T-helper 22 cell (primary cell): ENCODE data around the gene ITPR3.

Experiments
- DNase-seq: peaks from one replicate; pipeline ENCODE4 v3.0.0-alpha.2; 2020; ENCODE audit warnings: low read depth

The ITPR3 gene

DNA sequence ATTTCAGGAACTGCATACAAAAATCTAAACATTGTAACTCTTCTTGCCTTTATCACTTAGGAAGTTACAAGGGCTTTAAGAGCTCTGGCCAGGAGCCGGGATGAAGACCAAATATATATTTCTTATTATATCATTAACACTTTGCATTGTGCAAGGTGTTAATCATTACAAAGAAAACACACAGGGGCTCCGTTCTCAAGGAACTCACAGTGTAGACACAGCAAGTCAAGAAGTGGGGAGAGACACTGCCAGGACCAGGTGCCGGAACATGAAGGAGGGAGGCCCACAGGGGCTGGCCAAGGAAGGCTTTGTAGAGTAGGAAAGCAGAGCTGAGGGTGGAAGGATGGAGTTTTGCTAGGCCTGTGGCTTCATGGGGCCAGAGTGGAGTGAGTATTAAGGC is 17.4 kb downstream of the ITPR3 start:
- no peak for DNase-seq

DNA sequence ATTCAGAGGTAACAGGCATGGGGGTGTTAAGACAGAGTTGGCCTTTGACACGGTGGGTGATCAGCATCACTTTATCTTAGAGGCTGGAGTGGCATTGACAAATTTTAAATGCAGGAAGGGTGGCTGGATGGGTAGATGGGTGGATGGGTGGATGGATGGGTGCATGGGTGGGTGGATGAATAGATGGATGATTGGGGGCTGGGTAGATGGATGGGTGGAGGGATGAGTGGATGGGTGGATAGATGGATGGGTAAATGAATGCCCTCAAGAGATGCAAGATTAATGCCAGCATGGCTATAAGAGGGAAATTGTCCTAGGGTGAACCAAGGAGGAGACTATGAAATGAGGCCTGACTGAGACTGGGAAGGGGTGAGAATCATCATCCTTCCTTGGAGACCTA is 18.4 kb downstream of the ITPR3 start:
- no peak for DNase-seq

DNA sequence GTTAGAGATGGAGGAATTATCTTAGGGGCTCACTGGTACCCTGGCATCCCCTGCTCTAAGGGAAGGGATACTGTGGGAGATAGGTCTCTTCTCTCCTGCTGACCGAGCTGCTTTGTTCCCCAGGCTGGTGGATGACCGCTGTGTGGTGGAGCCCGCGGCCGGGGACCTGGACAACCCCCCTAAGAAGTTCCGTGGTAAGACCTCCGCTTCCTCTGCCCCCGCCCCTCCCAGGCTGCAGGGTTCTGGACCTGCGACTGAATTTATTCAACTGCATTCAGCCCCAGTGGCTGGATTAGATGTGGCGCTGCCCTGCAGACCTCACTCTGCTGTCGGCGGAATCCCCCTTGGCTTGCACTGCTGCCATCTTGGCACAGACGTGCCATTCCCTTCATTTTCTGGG is 19.2 kb downstream of the ITPR3 start:
- DNase-seq, result no peak

DNA sequence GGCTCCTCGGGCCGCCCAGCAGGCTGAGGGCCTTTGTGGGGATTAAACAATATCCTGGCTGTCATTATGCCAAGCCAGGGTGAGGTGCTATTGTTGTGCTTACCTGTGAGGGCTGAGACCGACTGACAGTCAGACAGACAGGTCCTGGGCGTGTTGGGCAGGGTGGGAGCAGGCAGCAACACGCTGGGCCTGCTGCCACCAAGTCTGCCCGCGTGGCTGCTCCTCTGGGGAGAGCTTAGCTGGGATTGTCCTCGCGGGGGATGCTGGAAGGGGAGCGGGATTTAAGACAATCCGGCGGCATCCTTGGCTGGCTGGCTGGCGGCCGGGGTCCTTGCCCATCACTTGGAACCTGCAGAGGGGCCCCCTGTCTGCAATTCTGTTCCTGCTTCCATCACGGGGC is 20.0 kb downstream of the ITPR3 start:
- DNase-seq, result no peak

GRCh38 chr6:33641602-33642001 is 20.5 kb downstream of the ITPR3 start:
- no peak for DNase-seq

DNA sequence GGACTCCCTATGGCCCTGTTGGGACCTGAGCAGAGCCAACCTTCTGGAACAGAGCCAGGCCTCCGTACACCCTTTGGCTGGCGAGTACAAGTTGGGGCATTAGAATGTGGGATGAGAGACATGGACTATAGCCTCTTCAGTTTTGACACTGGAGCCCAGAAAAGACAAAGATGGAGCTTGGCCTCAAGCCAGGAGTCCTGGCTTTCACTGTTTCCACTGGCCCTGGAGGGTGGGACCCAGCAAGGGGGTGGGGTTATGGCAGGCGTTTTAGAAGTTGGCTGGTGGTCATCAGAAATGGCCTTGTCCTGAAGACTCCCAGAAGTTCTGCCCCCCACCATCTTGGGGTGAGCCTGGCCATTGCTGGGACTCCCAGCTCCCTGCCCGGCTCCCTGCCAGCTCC is 21.8 kb downstream of the ITPR3 start:
- no peak for DNase-seq

DNA sequence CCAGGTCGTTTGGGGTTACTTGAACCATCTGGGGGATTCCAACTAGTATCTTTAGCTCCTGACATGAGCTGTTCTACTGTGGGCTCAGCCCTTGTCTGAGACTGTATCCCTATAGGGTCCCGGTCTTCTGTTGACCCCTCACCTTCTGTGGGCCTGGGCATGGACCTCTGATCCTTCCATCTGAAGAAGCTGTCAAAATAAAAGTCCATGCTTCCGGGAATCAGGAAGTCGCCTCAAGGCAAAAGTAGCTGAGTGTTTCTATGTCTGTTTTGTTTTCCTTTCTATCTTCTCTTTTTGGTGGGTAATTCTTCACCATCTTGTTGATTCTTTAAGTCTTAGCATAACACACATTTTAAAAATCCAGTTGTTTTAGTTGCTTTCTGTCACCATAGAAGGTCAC is 30.3 kb downstream of the ITPR3 start:
- no peak for DNase-seq

DNA sequence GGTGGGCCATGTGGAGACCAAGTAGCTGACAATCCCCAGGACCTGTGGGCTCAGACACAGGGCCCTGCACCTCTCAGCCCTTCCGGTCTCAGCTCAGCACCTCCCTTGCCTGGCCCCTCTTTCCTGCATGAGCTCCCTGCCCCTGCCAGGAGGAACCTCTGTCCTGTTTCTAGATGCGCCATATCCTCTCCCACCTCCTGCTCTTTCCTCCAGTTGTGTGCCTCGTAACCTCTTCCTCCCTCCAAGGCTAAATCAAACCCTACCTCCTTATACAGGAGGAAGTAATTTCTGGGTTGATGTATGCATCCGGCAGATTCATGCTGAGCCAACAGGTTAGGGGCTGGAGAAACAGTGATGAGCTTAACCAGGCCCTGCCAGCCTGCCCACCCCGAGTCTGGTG is 30.9 kb downstream of the ITPR3 start:
- no peak for DNase-seq

- DNase-seq, result no peak
Measured at GRCh38 chr6:33654831-33655554, 33.9 kb downstream of the ITPR3 start.

- no peak for DNase-seq
Measured at GRCh38 chr6:33656844-33657243, 35.7 kb downstream of the ITPR3 start.

- no peak for DNase-seq
Measured at GRCh38 chr6:33658982-33659689, 38.0 kb downstream of the ITPR3 start.

GRCh38 chr6:33659986-33660385 is 38.9 kb downstream of the ITPR3 start:
- no peak for DNase-seq

DNA sequence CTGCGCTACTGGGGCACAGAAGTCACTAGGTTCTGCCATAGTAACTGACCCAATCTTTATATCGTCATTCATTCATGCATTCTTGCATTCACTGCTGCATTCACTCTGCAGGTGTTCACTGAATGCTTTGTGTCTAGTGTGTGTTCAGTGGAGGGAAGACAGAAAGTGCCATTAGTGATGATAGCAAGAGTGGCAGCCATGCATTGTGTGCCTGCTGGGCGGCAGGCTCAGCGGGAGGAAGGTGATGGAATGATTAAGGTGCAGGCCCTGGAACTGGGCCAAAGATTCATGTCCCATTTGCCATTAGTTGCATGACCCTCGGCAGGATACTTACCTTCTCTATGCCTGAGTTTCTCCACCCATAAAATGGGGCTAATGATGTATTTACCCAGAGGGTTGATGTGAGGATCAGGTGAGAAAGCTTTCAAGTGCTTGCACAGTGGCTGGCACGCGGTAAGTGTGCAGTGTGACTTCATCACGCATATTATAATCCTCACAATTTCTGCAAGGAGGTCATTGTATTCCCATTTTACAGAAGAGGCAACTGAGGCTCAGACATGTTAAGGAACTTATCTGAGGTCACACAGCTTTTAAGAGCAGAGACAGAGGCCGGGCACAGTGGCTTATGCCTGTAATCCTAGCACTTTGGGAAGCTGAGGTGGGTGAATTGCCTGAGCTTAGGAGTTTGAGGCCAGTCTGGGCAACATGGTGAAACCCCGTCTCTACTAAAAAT is 40.1 kb downstream of the ITPR3 start:
- no peak for DNase-seq

DNA sequence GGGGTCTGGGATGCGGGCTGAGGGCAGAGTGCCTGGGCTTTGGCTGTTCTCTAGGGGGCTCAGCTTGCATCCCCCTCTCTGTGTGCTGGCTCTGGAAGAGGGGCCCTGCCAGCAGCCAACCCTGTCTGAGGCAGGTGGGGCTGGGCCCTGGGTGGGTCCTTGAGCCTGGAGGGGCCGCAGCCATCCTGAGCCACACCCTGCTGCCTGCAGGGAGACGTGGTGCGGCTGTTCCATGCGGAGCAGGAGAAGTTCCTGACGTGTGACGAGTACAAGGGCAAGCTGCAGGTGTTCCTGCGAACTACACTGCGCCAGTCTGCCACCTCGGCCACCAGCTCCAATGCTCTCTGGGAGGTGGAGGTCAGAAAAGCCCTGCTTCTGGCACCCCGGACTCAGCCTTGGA is 41.2 kb downstream of the ITPR3 start:
- DNase-seq, result no peak

GRCh38 chr6:33663028-33663427 is 41.9 kb downstream of the ITPR3 start:
- DNase-seq, result no peak

GRCh38 chr6:33663727-33664449 is 42.8 kb downstream of the ITPR3 start:
- DNase-seq, result no peak

DNA sequence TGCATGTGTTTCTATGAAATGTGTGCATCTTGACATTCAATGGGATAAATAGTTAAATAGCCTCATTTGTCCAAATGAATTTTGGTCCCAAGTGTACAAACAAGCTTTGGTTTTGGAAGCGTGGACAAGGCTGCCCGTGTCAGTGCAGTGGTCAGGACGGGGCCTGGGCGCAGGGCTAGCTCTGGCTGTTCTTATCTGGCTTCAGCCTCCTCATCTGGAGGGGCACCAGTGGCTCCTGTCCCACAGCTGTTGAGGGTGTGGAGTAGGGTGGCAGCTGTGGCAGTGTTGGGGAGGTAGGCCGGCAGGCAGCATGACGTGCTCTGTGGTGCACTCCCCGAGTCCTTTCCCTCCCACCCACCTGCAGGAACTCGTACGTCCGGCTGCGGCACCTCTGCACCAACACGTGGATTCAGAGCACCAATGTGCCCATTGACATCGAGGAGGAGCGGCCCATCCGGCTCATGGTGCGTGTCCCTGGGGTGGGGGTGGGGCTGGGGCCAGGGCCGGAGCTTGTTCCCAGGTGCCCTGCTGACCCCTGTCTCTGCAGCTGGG is 43.5 kb downstream of the ITPR3 start:
- DNase-seq, result no peak

DNA sequence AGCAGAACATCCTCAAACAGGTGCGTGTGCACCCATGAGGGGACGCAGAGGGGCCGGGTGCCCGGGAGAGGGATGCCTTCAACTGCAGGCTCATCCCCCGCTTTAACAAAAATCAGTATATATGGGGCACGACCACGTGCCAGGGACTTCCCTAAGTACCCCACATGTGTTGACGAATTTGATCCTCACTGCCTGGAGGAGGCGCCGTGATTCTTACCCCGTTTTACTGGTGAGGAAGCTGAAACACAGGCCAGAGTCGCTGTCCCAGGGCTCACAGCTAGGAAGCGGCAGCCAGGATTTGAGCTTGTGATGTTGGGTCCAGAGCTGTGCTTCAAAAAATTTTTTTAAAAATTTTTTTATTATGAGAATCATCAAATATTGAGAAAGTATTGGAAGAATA is 44.8 kb downstream of the ITPR3 start:
- DNase-seq, result no peak

DNA sequence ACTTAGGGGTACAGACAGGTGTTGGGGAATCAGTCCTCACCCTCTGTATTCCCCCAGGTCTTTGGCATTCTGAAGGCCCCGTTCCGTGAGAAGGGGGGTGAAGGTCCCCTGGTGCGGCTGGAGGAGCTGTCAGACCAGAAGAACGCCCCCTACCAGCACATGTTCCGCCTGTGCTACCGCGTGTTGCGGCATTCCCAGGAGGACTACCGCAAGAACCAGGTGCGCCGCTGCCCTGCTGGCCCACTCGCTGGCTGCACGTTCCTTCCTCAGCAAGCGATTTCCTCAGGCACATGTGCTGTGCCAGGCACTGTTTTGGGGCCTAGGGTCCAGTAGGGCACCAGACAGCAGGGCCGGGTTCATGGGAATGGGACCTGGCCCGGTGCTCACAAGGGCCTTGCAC is 46.0 kb downstream of the ITPR3 start:
- DNase-seq, result no peak

- DNase-seq, result no peak
Measured at GRCh38 chr6:33667776-33668175, 46.7 kb downstream of the ITPR3 start.

DNA sequence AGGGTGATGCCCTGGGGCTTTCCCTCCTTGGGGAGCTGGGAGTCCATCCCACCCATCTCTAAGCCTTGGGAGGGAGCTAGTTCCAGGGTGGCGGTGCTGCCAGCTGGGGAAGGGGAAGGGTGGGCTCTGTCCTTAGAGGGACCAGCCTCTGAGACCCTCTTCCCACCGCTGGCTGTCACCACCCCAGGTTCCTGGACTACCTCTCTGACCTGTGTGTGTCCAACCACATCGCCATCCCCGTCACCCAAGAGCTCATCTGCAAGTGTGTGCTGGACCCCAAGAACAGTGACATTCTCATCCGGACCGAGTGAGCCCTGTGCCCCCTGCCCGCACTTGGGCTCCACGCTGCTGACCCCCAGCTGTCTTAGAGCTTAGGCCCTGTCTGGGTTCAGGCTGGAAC is 47.2 kb downstream of the ITPR3 start:
- DNase-seq, result no peak

DNA sequence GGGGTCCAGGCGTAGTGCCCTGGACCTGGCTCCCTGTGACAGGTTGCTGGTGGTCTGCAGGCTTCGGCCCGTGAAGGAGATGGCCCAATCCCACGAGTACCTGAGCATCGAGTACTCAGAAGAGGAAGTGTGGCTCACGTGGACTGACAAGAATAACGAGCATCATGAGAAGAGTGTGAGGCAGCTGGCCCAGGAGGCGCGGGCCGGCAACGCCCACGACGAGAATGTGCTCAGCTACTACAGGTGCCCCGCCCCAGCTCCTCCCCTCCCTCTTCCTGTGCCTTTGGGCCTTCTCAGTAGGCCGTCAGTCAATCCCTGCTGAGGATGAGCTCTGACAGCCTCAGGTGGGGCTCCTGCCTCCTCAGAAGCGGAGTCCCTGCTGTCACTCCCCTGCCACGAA is 47.8 kb downstream of the ITPR3 start:
- DNase-seq, result peak; percentile 33
